Measurements from ENCODE around the gene KCNIP3. TPM values are rescaled to one million over a fixed set of nuclear protein-coding genes. Genes with fewer than 3 reads are reported as not detected.
"Not testable (repeated sequence)": the region's sequence is repeated elsewhere in the genome, so short reads cannot be mapped to it uniquely, and the experiment has no call there.

The KCNIP3 gene
- total RNA-seq, 3 donors from 2014 or later (not counting 1 experiment from before 2014, with no cell fraction given): 0.52 to 1.4 TPM; not detected in 1

- 95% methylated on average over 3 of the region's 3 CpGs for WGBS (ENCODE audit: insufficient coverage)
- DNase-seq; H3K9me3 Mint-ChIP-seq; H3K4me3 ChIP-seq (ENCODE audit: low read length); H3K4me3 Mint-ChIP-seq; H3K27ac ChIP-seq (ENCODE audit: low read length); H3K27ac Mint-ChIP-seq; intact Hi-C loops (cut with micrococcal nuclease); H3K36me3 ChIP-seq (ENCODE audit: control insufficient read depth, insufficient read depth, low read length); H3K9me3 ChIP-seq (ENCODE audit: control insufficient read depth, insufficient read depth, low read length); ATAC-seq; H3K27me3 ChIP-seq (ENCODE audit: control insufficient read depth, insufficient read depth, low read length); H3K27me3 Mint-ChIP-seq (ENCODE audit: low read depth in 2 of 2); H3K36me3 Mint-ChIP-seq: not testable (repeated sequence)
- H3K4me1 Mint-ChIP-seq: peaks cover 29% of the 10 kb centered on the region in 2 donors
- H3K4me1 ChIP-seq (ENCODE audit: control insufficient read depth, insufficient read depth, low read length): peaks cover 23% of the 10 kb centered on the region
Observed at GRCh38 chr2:95404676-95405075, 107.5 kb downstream of the KCNIP3 start.

- H3K4me1 Mint-ChIP-seq; DNase-seq; H3K27me3 ChIP-seq (ENCODE audit: control insufficient read depth, insufficient read depth, low read length); H3K27me3 Mint-ChIP-seq (ENCODE audit: low read depth in 2 of 2); H3K9me3 Mint-ChIP-seq; ATAC-seq; H3K36me3 ChIP-seq (ENCODE audit: control insufficient read depth, insufficient read depth, low read length); H3K4me3 ChIP-seq (ENCODE audit: low read length); H3K4me1 ChIP-seq (ENCODE audit: control insufficient read depth, insufficient read depth, low read length); H3K9me3 ChIP-seq (ENCODE audit: control insufficient read depth, insufficient read depth, low read length); H3K27ac ChIP-seq (ENCODE audit: low read length); H3K36me3 Mint-ChIP-seq; H3K4me3 Mint-ChIP-seq; H3K27ac Mint-ChIP-seq; intact Hi-C loops (cut with micrococcal nuclease): not testable (repeated sequence)
- 100% methylated on average over 4 of the region's 5 CpGs for WGBS (ENCODE audit: insufficient coverage)
Observed at GRCh38 chr2:95411239-95411638, 114.1 kb downstream of the KCNIP3 start.

- intact Hi-C loops (cut with micrococcal nuclease); H3K27me3 ChIP-seq (ENCODE audit: control insufficient read depth, insufficient read depth, low read length); H3K27ac ChIP-seq (ENCODE audit: low read length); H3K9me3 Mint-ChIP-seq; H3K27me3 Mint-ChIP-seq (ENCODE audit: low read depth in 2 of 2); H3K4me3 ChIP-seq (ENCODE audit: low read length); H3K4me1 Mint-ChIP-seq; H3K9me3 ChIP-seq (ENCODE audit: control insufficient read depth, insufficient read depth, low read length); H3K36me3 Mint-ChIP-seq; H3K27ac Mint-ChIP-seq; H3K36me3 ChIP-seq (ENCODE audit: control insufficient read depth, insufficient read depth, low read length); H3K4me3 Mint-ChIP-seq; H3K4me1 ChIP-seq (ENCODE audit: control insufficient read depth, insufficient read depth, low read length): not testable (repeated sequence)
- WGBS (ENCODE audit: insufficient coverage): 66% methylated on average over 7 of the region's 9 CpGs
- TF ChIP-seq CTCF (IDR thresholded peaks at IDR 0.05): peak; percentile 60
- ATAC-seq: peak; percentile 62 to 90 (median 68)
- DNase-seq: peak; percentile 57 to 69
Observed at GRCh38 chr2:95414015-95414594, 117.0 kb downstream of the KCNIP3 start.

- WGBS (ENCODE audit: insufficient coverage): 100% methylated on average over 2 of the region's 3 CpGs
- H3K36me3 ChIP-seq (ENCODE audit: control insufficient read depth, insufficient read depth, low read length); H3K4me1 Mint-ChIP-seq; H3K4me3 Mint-ChIP-seq; H3K27ac Mint-ChIP-seq; ATAC-seq; H3K9me3 Mint-ChIP-seq; H3K27ac ChIP-seq (ENCODE audit: low read length); H3K27me3 ChIP-seq (ENCODE audit: control insufficient read depth, insufficient read depth, low read length); H3K4me1 ChIP-seq (ENCODE audit: control insufficient read depth, insufficient read depth, low read length); intact Hi-C loops (cut with micrococcal nuclease); H3K27me3 Mint-ChIP-seq (ENCODE audit: low read depth in 2 of 2); DNase-seq; H3K36me3 Mint-ChIP-seq; H3K9me3 ChIP-seq (ENCODE audit: control insufficient read depth, insufficient read depth, low read length); H3K4me3 ChIP-seq (ENCODE audit: low read length): not testable (repeated sequence)
Observed at GRCh38 chr2:95415138-95415537, 118.0 kb downstream of the KCNIP3 start.

- H3K36me3 Mint-ChIP-seq; H3K27me3 ChIP-seq (ENCODE audit: control insufficient read depth, insufficient read depth, low read length); H3K4me3 ChIP-seq (ENCODE audit: low read length); H3K9me3 Mint-ChIP-seq; H3K4me1 ChIP-seq (ENCODE audit: control insufficient read depth, insufficient read depth, low read length); H3K4me3 Mint-ChIP-seq; H3K27ac ChIP-seq (ENCODE audit: low read length); H3K9me3 ChIP-seq (ENCODE audit: control insufficient read depth, insufficient read depth, low read length); H3K27me3 Mint-ChIP-seq (ENCODE audit: low read depth in 2 of 2); H3K36me3 ChIP-seq (ENCODE audit: control insufficient read depth, insufficient read depth, low read length); intact Hi-C loops (cut with micrococcal nuclease); H3K27ac Mint-ChIP-seq; H3K4me1 Mint-ChIP-seq; DNase-seq; ATAC-seq: not testable (repeated sequence)
- 97% methylated on average over 16 of the region's 16 CpGs for WGBS (ENCODE audit: insufficient coverage)
Observed at GRCh38 chr2:95415561-95415960, 118.4 kb downstream of the KCNIP3 start.

GRCh38 chr2:95427196-95427867 is 130.2 kb downstream of the KCNIP3 start:
- H3K36me3 Mint-ChIP-seq; ATAC-seq; H3K27me3 ChIP-seq (ENCODE audit: control insufficient read depth, insufficient read depth, low read length); H3K4me3 ChIP-seq (ENCODE audit: low read length); H3K27ac Mint-ChIP-seq; H3K4me1 Mint-ChIP-seq; H3K27me3 Mint-ChIP-seq (ENCODE audit: low read depth in 2 of 2); DNase-seq; intact Hi-C loops (cut with micrococcal nuclease); H3K9me3 ChIP-seq (ENCODE audit: control insufficient read depth, insufficient read depth, low read length); H3K4me1 ChIP-seq (ENCODE audit: control insufficient read depth, insufficient read depth, low read length); H3K36me3 ChIP-seq (ENCODE audit: control insufficient read depth, insufficient read depth, low read length); H3K27ac ChIP-seq (ENCODE audit: low read length); H3K9me3 Mint-ChIP-seq; H3K4me3 Mint-ChIP-seq: not testable (repeated sequence)
- WGBS (ENCODE audit: insufficient coverage): 10% methylated on average over 4 of the region's 30 CpGs

GRCh38 chr2:95429748-95430467 is 132.8 kb downstream of the KCNIP3 start:
- H3K4me1 Mint-ChIP-seq; H3K4me3 Mint-ChIP-seq; H3K4me3 ChIP-seq (ENCODE audit: low read length); H3K9me3 ChIP-seq (ENCODE audit: control insufficient read depth, insufficient read depth, low read length); intact Hi-C loops (cut with micrococcal nuclease); H3K36me3 Mint-ChIP-seq; H3K27ac Mint-ChIP-seq; H3K27ac ChIP-seq (ENCODE audit: low read length); H3K9me3 Mint-ChIP-seq; DNase-seq; ATAC-seq; H3K27me3 Mint-ChIP-seq (ENCODE audit: low read depth in 2 of 2); H3K27me3 ChIP-seq (ENCODE audit: control insufficient read depth, insufficient read depth, low read length); H3K36me3 ChIP-seq (ENCODE audit: control insufficient read depth, insufficient read depth, low read length); H3K4me1 ChIP-seq (ENCODE audit: control insufficient read depth, insufficient read depth, low read length): not testable (repeated sequence)
- no CpG with 5 or more reads among the region's 8 CpGs for WGBS (ENCODE audit: insufficient coverage)

Measured in natural killer cell (primary cell).